Measurements from ENCODE around the gene CCBE1.

GRCh38 chr18:59659508-59660170 is 37.6 kb downstream of the CCBE1 start:
- TF ChIP-seq GATA3 (IDR thresholded peaks at IDR 0.05; ENCODE audit: low read depth, low read length) (no peak), GATA2 (IDR thresholded peaks at IDR 0.05; ENCODE audit: low read depth, low read length) (no peak)
